Inflammatory macrophage treated with lipopolysaccharide for 4 hours (primary cell): ENCODE results near the gene GAGE1.
A peak's percentile ranks its signal among the peaks of the same experiment; 100 is the strongest.
"Not testable (repeated sequence)": the region's sequence is repeated elsewhere in the genome, so short reads cannot be mapped to it uniquely, and the experiment has no call there.

Experiments
- DNase-seq: peaks from one replicate; pipeline ENCODE4 v3.0.0-alpha.2; 2020

The GAGE1 gene, protein sequence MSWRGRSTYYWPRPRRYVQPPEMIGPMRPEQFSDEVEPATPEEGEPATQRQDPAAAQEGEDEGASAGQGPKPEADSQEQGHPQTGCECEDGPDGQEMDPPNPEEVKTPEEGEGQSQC

DNA sequence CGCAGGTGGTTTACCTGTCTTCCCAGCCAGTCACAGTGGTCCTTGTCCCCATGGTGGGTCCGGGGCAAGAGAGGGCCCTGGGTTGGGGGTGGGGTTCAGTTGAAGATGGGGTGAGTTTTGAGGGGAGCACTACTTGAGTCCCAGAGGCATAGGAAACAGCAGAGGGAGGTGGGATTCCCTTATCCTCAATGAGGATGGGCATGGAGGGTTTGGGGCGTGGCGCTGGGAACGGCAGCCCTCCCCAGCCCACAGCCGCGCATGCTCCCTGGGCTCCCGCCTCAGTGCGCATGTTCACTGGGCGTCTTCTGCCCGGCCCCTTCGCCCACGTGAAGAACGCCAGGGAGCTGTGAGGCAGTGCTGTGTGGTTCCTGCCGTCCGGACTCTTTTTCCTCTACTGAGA, at the start of gene GAGE1:
Gene GAGE1, plus strand, starts transcription at position 301 of the 400 bp plus-strand sequence. CDS start 1,155 bp downstream, outside the sequence.
- not testable (repeated sequence) for DNase-seq

DNA sequence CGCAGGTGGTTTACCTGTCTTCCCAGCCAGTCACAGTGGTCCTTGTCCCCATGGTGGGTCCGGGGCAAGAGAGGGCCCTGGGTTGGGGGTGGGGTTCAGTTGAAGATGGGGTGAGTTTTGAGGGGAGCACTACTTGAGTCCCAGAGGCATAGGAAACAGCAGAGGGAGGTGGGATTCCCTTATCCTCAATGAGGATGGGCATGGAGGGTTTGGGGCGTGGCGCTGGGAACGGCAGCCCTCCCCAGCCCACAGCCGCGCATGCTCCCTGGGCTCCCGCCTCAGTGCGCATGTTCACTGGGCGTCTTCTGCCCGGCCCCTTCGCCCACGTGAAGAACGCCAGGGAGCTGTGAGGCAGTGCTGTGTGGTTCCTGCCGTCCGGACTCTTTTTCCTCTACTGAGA, 47.8 kb upstream of the GAGE1 start, which contains the start of gene GAGE12E:
Gene GAGE12E, plus strand, starts transcription at position 301 of the 400 bp plus-strand sequence. CDS start 1,155 bp downstream, outside the sequence.
- DNase-seq: not testable (repeated sequence)

DNA sequence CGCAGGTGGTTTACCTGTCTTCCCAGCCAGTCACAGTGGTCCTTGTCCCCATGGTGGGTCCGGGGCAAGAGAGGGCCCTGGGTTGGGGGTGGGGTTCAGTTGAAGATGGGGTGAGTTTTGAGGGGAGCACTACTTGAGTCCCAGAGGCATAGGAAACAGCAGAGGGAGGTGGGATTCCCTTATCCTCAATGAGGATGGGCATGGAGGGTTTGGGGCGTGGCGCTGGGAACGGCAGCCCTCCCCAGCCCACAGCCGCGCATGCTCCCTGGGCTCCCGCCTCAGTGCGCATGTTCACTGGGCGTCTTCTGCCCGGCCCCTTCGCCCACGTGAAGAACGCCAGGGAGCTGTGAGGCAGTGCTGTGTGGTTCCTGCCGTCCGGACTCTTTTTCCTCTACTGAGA, 38.3 kb upstream of the GAGE1 start, which contains the start of gene GAGE12F:
Gene GAGE12F, plus strand, starts transcription at position 301 of the 400 bp plus-strand sequence. CDS start 1,155 bp downstream, outside the sequence.
- not testable (repeated sequence) for DNase-seq

DNA sequence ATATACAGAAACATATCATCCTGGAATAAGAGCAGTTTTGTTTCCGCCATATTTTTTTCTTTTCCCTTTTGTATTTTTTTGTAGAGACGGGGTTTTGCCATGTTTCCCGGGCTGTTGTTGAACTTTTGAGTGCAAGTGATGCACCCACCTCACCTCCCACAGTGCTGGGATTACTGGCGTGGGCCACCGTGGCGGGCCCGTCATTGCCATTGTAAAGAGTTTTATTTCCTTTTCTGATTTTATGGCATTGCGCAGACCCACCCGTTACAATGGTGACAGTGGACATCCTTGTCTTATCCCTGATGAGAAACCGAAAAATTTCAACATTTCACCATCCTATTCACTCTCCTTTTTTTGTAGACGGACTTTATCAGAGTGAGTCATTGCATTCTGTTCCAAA, 30.1 kb upstream of the GAGE1 start:
- DNase-seq: not testable (repeated sequence)

DNA sequence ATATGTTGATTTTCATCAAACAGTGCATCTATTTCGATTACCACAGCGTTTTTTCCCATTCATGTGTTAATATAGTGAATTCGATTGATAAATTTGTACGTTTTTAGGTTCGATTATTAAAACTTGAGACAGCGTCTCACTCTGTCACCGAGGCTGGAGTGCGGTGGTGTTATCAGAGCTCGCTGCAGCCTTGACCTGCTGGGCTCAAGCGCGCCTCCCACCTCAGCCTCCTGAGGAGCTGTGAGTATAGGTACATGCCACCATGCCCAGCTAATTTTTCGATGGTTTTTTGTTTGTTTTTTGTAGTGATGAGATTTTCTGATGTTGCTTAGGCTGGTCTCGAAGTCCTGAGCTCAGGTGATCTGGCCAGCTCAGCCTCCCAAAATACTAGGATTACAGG, 29.7 kb upstream of the GAGE1 start:
- not testable (repeated sequence) for DNase-seq

DNA sequence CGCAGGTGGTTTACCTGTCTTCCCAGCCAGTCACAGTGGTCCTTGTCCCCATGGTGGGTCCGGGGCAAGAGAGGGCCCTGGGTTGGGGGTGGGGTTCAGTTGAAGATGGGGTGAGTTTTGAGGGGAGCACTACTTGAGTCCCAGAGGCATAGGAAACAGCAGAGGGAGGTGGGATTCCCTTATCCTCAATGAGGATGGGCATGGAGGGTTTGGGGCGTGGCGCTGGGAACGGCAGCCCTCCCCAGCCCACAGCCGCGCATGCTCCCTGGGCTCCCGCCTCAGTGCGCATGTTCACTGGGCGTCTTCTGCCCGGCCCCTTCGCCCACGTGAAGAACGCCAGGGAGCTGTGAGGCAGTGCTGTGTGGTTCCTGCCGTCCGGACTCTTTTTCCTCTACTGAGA, 28.7 kb upstream of the GAGE1 start, which contains the start of gene GAGE12G:
Gene GAGE12G, plus strand, starts transcription at position 301 of the 400 bp plus-strand sequence. CDS start 1,155 bp downstream, outside the sequence.
- not testable (repeated sequence) for DNase-seq

DNA sequence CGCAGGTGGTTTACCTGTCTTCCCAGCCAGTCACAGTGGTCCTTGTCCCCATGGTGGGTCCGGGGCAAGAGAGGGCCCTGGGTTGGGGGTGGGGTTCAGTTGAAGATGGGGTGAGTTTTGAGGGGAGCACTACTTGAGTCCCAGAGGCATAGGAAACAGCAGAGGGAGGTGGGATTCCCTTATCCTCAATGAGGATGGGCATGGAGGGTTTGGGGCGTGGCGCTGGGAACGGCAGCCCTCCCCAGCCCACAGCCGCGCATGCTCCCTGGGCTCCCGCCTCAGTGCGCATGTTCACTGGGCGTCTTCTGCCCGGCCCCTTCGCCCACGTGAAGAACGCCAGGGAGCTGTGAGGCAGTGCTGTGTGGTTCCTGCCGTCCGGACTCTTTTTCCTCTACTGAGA, 19.2 kb upstream of the GAGE1 start, which contains the start of gene GAGE12H:
Gene GAGE12H, plus strand, starts transcription at position 301 of the 400 bp plus-strand sequence. CDS start 1,155 bp downstream, outside the sequence.
- DNase-seq: not testable (repeated sequence)

DNA sequence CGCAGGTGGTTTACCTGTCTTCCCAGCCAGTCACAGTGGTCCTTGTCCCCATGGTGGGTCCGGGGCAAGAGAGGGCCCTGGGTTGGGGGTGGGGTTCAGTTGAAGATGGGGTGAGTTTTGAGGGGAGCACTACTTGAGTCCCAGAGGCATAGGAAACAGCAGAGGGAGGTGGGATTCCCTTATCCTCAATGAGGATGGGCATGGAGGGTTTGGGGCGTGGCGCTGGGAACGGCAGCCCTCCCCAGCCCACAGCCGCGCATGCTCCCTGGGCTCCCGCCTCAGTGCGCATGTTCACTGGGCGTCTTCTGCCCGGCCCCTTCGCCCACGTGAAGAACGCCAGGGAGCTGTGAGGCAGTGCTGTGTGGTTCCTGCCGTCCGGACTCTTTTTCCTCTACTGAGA, 9.6 kb upstream of the GAGE1 start, which contains the start of gene GAGE2A:
Gene GAGE2A, plus strand, starts transcription at position 301 of the 400 bp plus-strand sequence. CDS start 1,155 bp downstream, outside the sequence.
- DNase-seq: not testable (repeated sequence)

DNA sequence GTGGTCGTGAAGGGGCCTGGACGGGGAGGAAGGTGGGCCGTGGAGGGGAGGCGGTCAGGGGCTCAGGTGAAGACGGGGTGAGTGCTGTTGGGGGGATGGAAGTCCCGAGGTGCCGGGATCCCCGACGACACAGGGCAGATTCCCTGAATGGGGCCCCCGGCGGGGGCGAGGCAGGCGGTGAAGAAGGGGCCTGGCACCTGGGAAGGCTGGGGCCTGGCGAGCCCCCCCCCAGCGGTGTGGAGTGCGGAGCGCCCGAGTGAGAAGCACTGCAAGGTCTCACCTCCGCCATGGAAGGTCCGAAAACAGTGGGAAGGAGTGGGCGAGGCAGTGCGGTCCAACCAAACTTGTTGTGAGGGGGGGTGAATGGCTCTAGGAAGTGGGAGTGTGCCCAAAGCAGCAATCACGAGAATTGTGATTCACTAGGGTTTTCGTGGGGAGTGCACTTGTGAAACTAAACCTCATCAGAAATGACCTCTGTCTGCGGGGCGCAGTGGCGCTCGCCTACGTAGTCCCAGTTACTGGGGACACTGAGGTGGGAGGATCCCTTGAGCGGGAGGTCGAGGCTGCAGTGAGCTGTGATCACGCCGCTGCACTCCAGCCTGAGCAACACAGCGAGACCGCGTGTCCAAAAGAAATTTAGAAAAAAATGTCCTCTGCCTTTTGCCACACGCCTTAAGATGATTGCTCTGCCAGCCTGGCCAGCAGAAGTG, 8.9 kb upstream of the GAGE1 start:
- not testable (repeated sequence) for DNase-seq

DNA sequence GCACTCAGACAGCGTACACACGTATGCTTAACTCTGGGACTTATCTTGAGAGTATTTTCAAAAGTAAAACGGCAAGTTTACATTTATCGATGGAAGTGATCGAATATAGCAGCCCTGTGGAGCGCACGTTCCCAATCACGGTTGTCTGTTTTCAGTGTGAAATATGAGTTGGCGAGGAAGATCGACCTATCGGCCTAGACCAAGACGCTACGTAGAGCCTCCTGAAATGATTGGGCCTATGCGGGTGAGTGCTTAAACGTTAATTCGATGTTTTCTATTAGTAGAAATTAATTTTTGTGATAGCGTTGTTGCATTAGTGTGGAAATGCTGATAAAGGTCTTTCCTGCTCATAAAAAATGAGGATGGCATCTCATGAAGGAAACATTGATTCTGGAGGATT, 8.3 kb upstream of the GAGE1 start:
- DNase-seq: not testable (repeated sequence)

DNA sequence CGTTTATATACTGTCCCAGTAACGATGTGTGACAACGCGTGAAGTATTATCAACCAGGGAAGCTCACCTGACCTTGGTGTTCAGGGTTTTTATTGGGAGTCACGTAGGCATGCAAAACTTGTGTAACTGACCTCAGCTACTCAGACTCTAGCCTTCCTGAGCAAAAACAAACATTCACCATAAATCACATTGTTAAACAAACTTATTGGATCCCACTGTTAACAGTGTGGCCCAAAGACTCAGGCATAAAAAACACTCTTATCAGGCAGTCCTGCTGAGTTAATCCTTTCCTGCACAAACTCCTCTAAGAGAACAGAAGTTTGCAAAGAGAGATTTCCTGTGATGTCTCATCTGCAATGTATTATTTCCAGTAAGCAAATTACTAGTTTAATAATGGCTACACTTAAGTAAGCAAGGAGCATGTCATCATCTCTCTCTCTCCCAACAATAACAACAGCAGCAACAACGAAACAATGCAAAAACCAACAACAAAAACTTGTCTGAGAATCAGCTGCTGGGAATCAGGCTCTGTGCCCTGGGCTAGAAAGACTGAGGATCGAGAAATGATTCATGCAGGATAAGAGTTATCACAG, 12.0 kb downstream of the GAGE1 start:
- no peak for DNase-seq

DNA sequence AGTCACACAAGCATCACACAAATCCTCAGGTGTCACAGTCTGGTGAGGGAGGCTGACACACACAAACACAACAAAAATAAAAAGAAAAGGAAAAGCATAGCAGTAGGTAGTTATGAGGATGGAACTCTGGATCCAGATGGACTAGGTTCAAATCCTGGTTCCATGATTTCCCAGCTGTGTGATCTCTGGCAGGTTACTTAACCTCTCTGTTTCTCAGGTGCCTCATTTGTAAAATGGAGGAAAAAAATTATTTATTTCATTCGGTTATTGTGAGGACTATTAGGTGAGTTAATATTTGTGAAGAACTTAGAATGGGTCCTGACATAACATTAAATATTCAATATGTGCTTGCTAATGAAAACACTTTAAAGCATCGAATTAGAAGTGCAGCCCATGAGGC, 19.8 kb downstream of the GAGE1 start:
- no peak for DNase-seq

DNA sequence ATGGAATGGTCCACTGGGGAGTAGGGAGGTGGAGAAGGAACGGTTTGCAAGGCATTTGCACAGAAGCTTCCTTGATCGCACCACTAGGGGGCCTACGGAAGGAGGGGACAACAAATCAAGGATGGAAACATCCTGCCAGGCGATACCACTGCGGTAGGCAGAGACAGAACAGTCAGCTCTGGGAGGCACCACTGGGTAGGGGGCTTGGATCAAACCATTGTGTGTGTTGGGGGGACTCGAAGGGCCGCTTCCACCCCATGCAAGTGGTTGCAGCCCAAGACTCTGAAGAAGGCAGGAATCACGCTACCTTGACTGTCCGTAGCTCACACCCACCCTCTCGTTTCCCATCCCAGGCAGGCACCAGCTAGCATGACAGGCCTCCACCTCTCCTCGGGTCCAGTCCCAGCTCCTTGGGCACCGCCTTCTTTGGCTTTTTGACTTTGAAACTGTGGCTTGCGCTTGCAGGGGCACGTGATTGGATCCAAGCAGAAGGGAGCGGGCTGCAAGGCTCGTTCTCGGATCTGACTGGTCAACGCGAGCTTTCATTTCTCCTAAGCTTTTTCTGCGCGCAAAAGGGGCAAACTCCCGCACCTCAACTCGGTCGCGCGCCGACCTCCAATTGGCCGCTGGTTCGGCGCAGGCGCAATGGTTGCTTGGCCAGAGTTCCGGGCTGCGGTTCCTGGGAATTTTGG, 28.4 kb downstream of the GAGE1 start:
- DNase-seq: peak; percentile 39

DNA sequence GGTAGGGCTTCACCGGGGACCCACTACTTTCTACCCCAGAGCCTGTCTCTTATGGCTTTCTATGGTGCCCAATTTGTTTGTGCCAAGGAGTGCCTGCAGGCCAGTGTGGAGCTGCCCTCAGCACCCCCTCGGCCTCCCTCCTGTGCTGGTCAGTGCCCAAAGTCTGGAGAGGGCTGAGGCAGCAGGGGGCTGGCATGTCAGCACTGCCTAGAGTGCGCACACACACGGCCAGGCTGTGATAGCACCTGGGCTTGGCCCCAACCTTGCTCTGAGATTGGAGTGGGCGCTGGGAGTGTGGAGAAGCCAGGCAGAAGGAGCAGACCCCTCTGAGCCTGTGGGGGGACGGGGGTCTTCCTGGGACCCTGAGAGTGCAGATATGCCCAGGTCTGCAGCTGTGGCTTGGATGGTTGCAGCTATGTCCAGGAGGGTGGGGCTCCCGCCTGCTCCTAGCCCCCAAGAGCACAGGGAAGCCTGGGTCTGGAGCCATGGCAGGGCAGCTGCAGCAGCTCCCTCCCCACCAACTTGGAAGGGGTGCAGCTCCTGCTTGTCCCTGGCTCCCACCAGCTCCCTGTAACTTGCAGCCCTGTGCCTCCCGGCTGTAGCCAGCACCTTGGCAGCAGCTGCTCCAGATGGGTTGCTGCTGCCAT, 46.3 kb downstream of the GAGE1 start:
- no peak for DNase-seq

DNA sequence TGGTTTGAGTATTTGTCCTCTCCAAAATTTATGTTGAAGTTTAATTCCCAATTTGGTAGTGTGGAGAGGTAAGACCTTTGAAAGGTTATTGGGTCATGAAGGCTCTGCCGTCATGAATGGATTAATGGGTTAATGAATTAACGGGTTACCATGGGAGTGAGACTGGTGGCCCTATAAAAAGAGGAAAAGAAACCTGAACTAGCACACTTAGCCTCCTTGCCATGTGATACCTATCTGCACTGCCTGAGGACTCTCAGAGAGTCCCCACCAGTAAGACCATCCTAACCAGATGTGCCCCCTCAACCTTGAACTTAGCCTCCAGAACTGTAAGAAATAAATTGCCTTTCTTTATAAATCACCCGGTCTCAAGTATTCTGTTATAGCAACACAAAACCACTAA, 57.7 kb downstream of the GAGE1 start:
- no peak for DNase-seq
